IPS-15b (cell line): ENCODE measurements around the gene DPY19L3.
"Not testable (repeated sequence)": the region's sequence is repeated elsewhere in the genome, so short reads cannot be mapped to it uniquely, and the experiment has no call there.

Experiments used
- H3K27me3 ChIP-seq: one replicate; pipeline ENCODE4 v1.6.1; 2013; ENCODE audit warnings: low read length; ENCODE audit not compliant: control insufficient read depth, insufficient read depth
- H3K36me3 ChIP-seq: one replicate; pipeline ENCODE4 v1.6.1; 2013; ENCODE audit warnings: low read length; ENCODE audit not compliant: control insufficient read depth, insufficient read depth
- H3K4me1 ChIP-seq: one replicate; pipeline ENCODE4 v1.6.1; 2013; ENCODE audit warnings: mild to moderate bottlenecking, low read length; ENCODE audit not compliant: control insufficient read depth, insufficient read depth
- H3K4me3 ChIP-seq: one replicate; pipeline ENCODE4 v1.5.1; 2013; ENCODE audit warnings: low read depth, low read length
- H3K9ac ChIP-seq: one replicate; pipeline ENCODE4 v1.6.1; 2013; ENCODE audit warnings: low read depth, mild to moderate bottlenecking, low read length
- H3K9me3 ChIP-seq: one replicate; pipeline ENCODE4 v1.6.1; 2013; ENCODE audit warnings: mild to moderate bottlenecking, low read length; ENCODE audit not compliant: control insufficient read depth, insufficient read depth

DPY19L3 gene

DNA sequence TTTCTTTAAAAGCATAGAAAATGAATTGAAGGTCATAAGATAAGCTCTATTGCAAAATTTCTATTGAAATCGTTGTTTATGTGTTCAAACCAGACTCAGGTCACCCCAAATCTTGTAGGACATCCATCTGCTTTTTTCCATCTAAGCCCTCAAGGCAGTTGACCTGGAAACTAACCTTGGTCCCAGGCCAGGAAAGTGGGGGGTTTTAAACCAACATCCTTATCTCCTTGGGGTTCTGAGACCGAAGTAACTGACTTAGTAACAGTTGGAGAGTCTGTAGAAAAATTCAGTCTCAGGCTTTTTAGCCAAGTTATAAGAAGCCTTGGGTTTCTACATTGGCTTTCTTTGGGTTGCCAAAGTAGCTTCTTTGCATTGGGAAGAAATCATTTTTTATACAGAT is 36.8 kb upstream of the DPY19L3 start:
- H3K4me1 ChIP-seq = no peaks in the 10 kb centered on the region
- no peak overlapping the region for H3K4me3 ChIP-seq
- H3K27me3 ChIP-seq = no peaks in the 10 kb centered on the region
- H3K36me3 ChIP-seq = peaks cover 7% of the 10 kb centered on the region
- no peaks in the 10 kb centered on the region for H3K9me3 ChIP-seq
- H3K9ac ChIP-seq = no peak overlapping the region

- H3K36me3 ChIP-seq = peaks cover 7% of the 10 kb centered on the region
- H3K9ac ChIP-seq = no peak overlapping the region
- H3K4me3 ChIP-seq = no peak overlapping the region
Measured at GRCh38 chr19:32372726-32373517, 32.6 kb upstream of the DPY19L3 start.

GRCh38 chr19:32373585-32374295 is 31.8 kb upstream of the DPY19L3 start:
- Histone ChIP-seq H3K4me1 (no peaks in the 10 kb centered on the region), H3K9ac (no peak overlapping the region), H3K36me3 (peaks cover 7% of the 10 kb centered on the region), H3K9me3 (no peaks in the 10 kb centered on the region), H3K27me3 (no peaks in the 10 kb centered on the region), H3K4me3 (no peak overlapping the region)

More at GRCh38 chr19:32372726-32373517, 32.6 kb upstream of the DPY19L3 start:
- Histone ChIP-seq H3K27me3 (no peaks in the 10 kb centered on the region), H3K9me3 (no peaks in the 10 kb centered on the region), H3K4me1 (no peaks in the 10 kb centered on the region)

DNA sequence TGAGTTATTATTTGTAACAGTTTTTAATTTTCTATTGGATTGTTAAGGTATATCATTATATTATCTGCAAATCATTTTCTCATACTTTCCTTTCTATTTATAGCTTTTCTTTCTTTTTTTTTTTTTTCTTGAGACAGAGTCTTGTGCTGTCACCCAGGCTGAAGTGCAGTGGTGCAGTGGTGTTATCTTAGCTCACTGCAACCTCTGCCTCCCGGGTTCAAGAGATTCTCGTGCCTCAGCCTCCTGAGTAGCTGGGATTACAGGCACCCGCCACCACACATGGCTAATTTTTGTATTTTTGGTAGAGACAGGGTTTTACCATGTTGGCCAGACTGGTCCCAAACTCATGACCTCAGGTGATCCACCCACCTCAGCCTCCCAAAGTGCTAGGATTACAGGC is 31.2 kb upstream of the DPY19L3 start:
- not testable (repeated sequence) for H3K9ac ChIP-seq, H3K27me3 ChIP-seq, H3K4me1 ChIP-seq, H3K36me3 ChIP-seq, H3K9me3 ChIP-seq, H3K4me3 ChIP-seq

DNA sequence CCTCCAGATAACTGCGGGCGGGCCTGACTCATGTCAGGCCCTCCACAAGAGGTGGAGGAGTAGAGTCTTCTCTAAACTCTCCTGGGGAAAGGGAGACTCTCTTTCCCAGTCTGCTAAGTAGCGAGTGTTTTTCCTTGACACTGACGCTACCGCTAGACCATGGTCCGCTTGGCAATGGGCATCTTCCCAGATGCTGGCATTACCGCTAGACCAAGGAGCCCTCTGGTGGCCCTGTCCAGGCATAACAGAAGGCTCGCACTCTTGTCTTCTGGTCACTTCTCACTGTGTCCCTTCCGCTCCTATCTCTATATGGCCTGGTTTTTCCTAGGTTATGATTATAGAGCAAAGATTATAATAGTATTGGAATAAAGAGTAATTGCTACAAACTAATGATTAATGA is 28.5 kb upstream of the DPY19L3 start:
- not testable (repeated sequence) for H3K4me3 ChIP-seq, H3K4me1 ChIP-seq, H3K9me3 ChIP-seq, H3K27me3 ChIP-seq, H3K9ac ChIP-seq
- peaks cover 12% of the 10 kb centered on the region for H3K36me3 ChIP-seq

DNA sequence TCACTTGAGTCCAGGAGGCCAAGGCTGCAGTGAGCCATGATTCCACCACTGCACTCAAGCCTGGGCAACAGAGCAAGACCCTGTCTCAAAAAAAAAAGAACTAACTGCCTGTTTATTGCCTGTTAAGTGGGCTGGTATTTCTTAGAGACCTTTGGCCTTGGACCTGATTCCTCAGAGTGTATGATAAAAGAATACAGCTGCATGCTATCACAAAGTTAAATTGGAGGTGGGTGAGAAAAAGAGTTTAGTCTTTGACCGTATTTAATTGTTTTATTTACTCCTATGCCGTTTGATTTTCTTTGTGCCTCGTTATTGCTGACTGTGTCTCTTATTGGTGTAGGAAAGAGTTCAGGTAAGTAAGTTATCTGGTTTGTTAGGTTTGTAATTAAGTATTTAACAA is 25.3 kb upstream of the DPY19L3 start:
- Histone ChIP-seq H3K27me3 (no peaks in the 10 kb centered on the region), H3K9ac (no peak overlapping the region), H3K4me3 (no peak overlapping the region), H3K9me3 (no peaks in the 10 kb centered on the region), H3K36me3 (peaks cover 5% of the 10 kb centered on the region), H3K4me1 (no peaks in the 10 kb centered on the region)

DNA sequence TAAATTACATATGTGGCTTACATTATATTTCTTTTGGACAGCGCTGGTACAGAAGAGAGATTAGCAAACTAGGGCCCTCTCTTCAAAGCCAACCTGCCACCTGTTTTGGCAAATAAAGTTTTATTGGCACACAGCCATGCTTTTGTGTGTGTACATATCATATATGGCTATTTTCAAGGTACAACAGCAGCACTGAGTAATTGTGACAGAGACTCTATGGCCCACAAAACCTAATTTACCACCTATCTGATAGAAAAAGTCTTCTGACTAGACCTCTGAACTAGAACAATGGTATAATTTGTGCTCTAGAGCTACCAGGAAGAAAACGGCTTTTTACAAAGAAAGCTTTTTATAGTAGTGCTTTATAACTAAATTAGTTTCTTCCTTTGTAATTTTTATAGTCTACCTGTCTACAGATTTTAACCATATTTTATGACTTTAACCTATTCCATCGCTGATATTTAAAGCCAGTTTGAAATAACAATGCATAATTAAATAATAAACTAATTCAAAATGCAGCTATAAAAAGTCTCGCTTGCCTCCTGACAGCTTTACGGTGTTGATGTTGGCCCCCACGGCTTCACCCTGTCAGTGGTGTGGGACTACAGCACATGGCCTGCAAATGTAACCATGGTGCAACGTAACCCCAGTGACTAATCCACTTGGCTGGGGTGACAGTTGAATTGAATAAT is 17.7 kb upstream of the DPY19L3 start:
- H3K9me3 ChIP-seq = no peaks in the 10 kb centered on the region
- no peak overlapping the region for H3K4me3 ChIP-seq
- no peaks in the 10 kb centered on the region for H3K4me1 ChIP-seq
- H3K9ac ChIP-seq = no peak overlapping the region
- no peaks in the 10 kb centered on the region for H3K36me3 ChIP-seq
- H3K27me3 ChIP-seq = no peaks in the 10 kb centered on the region

DNA sequence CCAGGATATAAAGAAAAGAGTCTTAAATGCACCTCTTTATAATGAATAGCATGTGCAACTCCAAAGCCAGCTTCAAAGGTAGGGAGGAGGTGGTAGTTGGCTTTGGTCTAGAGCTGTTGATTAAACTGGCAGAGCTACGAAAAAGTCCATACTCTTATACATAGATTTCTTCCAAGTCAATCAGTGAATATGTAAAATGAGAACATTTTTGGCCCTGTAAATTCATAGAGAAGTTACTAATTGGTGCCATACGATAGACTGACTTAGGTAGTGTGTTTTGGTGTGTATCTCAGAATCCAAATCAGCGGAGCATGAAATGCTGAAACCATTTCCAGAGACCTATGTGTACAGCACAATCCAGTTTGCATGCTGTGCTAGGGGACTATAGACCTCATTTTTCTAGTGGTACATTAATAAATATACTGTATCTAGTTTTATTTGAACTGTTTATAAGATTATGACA is 17.1 kb upstream of the DPY19L3 start:
- Histone ChIP-seq H3K36me3 (no peaks in the 10 kb centered on the region), H3K9ac (no peak overlapping the region), H3K4me1 (no peaks in the 10 kb centered on the region), H3K27me3 (no peaks in the 10 kb centered on the region), H3K4me3 (no peak overlapping the region), H3K9me3 (no peaks in the 10 kb centered on the region)

DNA sequence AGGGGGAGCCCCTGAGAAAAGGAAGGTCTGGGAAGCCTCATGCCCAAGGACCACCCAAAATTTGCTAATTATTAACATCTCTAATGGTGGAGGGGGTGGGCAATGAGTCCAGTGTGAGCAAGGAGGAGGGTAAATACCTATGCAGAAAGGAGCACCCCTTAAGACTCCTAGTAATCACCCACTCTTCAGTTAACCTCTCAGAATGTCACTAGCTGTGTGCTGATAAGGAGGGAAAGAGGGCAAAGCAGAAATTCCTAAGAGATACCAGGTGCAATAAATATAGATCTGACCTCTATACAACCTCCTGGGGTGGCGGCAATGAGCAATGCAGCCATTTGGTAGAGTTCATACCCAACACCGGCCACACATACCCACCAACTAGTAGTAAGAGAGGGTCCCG is 12.7 kb upstream of the DPY19L3 start:
- Histone ChIP-seq H3K4me3 (no peak overlapping the region), H3K27me3 (no peaks in the 10 kb centered on the region), H3K9ac (no peak overlapping the region), H3K4me1 (no peaks in the 10 kb centered on the region), H3K36me3 (no peaks in the 10 kb centered on the region), H3K9me3 (no peaks in the 10 kb centered on the region)

- no peaks in the 10 kb centered on the region for H3K4me1 ChIP-seq
- H3K9ac ChIP-seq = no peak overlapping the region
- no peaks in the 10 kb centered on the region for H3K9me3 ChIP-seq
- H3K27me3 ChIP-seq = no peaks in the 10 kb centered on the region
- no peaks in the 10 kb centered on the region for H3K36me3 ChIP-seq
- no peak overlapping the region for H3K4me3 ChIP-seq
Measured at GRCh38 chr19:32396046-32396652, 9.4 kb upstream of the DPY19L3 start.

DNA sequence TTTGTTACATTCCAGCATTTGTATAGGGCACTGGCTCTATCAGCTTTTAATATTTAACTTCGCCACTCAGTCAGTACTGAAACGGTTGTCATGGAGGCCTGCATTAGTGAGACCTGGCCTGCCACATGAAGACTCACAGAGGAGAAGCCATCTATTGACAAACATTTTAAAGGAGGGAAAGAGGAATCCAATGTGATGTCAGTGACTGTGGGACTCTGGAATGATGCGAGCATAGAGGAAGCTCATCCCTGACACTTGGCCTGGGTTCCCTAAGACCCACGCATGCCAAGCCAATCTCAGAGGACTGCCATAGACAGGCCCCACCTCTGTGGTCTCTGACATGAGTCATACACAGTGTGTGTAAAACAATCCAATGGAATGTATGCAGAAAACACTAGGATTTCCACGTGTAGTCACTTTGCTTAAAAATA is 7.9 kb upstream of the DPY19L3 start:
- Histone ChIP-seq H3K36me3 (no peaks in the 10 kb centered on the region), H3K27me3 (no peaks in the 10 kb centered on the region), H3K4me3 (no peak overlapping the region), H3K4me1 (no peaks in the 10 kb centered on the region), H3K9ac (no peak overlapping the region), H3K9me3 (no peaks in the 10 kb centered on the region)
